GM06990 (cell line): ENCODE data around the gene CES3.

Experiments
- DNase-seq: peaks from one replicate; pipeline ENCODE4 v3.0.0-alpha.2; 2011; ENCODE audit not compliant: insufficient read length; ENCODE audit errors: extremely low read depth
- H3K27me3 ChIP-seq: replicated peaks from 2 replicates; pipeline ENCODE4 v1.6.0; 2011; ENCODE audit warnings: low read length; ENCODE audit not compliant: control insufficient read depth, insufficient read depth
- H3K36me3 ChIP-seq: 2 replicates; pipeline ENCODE4 v1.5.1; 2011; ENCODE audit warnings: low read length; ENCODE audit not compliant: control insufficient read depth, insufficient read depth
- H3K4me3 ChIP-seq: replicated peaks from 2 replicates; pipeline ENCODE4 v1.5.1; 2011; ENCODE audit warnings: low read depth, mild to moderate bottlenecking, control low read depth, low read length
- CTCF ChIP-seq: IDR thresholded peaks from 2 replicates; pipeline ENCODE4 v1.5.1; 2011; ENCODE audit warnings: low read length, control low read depth, mild to moderate bottlenecking, inconsistent platforms; ENCODE audit not compliant: insufficient read depth, poor library complexity, severe bottlenecking

The CES3 gene

GRCh38 chr16:67022531-67023214 lies 61.6 kb downstream of the CES3 start:
- H3K36me3 ChIP-seq, result no peaks in the 10 kb centered on the region
- H3K27me3 ChIP-seq, result no peaks in the 10 kb centered on the region
- H3K4me3 ChIP-seq, result no peak overlapping the region
- DNase-seq, result no peak
- TF ChIP-seq CTCF, result no peak

- Histone ChIP-seq H3K36me3 (no peaks in the 10 kb centered on the region), H3K4me3 (no peak overlapping the region), H3K27me3 (no peaks in the 10 kb centered on the region)
- no peak for DNase-seq
- TF ChIP-seq CTCF, result no peak
Measured at GRCh38 chr16:67023689-67024088, 62.6 kb downstream of the CES3 start.
